Right lobe of liver (tissue), 6 donors: ENCODE data around the gene ZNF521. TPM values are rescaled to one million over a fixed set of nuclear protein-coding genes. Genes with fewer than 3 reads are reported as not detected.

Experiments
- ATAC-seq, 4 donors: fragments of 200-7000 bp; cut with Tn5 transposase; one replicate each; pipeline ENCODE4 v1.9.1; 2020; ENCODE audit warnings: mild to moderate bottlenecking in 4 of 4, moderate library complexity in 4 of 4
- DNase-seq, 3 donors: peaks; one replicate each; pipeline ENCODE4 v3.0.0-alpha.2; 2020
- H3K27ac ChIP-seq, 3 donors: fragments of 200-600 bp; one replicate each; pipeline ENCODE4 v1.8.0; 2022
- H3K27me3 ChIP-seq, 2 donors: fragments of 200-600 bp; one replicate each; pipeline ENCODE4 v1.8.0; 2022
- H3K36me3 ChIP-seq, 4 donors: fragments of 200-600 bp; sonication (generic) in 1 of 4; one replicate each; pipeline versions ENCODE4 v1.5.1 to v1.8.0; 2017 to 2022; ENCODE audit warnings: control low read depth in 1 of 4
- H3K4me1 ChIP-seq, 4 donors: fragments of 200-600 bp; sonication (generic) in 1 of 4; one replicate each; pipeline versions ENCODE4 v1.5.1 to v1.8.0; 2017 to 2022; ENCODE audit warnings: control low read depth in 1 of 4
- H3K4me3 ChIP-seq, 3 donors: fragments of 200-600 bp; one replicate each; pipeline ENCODE4 v1.8.0; 2022
- H3K9me3 ChIP-seq, 4 donors: fragments of 200-600 bp; sonication (generic) in 1 of 4; one replicate each; pipeline versions ENCODE4 v1.5.1 to v1.8.0; 2017 to 2022; ENCODE audit warnings: control low read depth in 1 of 4
- CTCF ChIP-seq, 4 donors: fragments of 200-600 bp in 3 of 4; fragments of 450-650 bp in 1 of 4; IDR thresholded peaks; one replicate each; pipeline versions ENCODE4 v1.5.1 to v1.8.0; 2016 to 2022; ENCODE audit warnings: antibody characterized with exemption in 4 of 4, mild to moderate bottlenecking in 2 of 4
- POLR2A ChIP-seq: fragments of 450-650 bp; IDR thresholded peaks from one replicate; pipeline ENCODE4 v1.6.1; 2017; ENCODE audit warnings: antibody characterized with exemption, mild to moderate bottlenecking
- WGBS: methylation state at CpG from one replicate; pipeline ENCODE4 v1.1.6; 2018; ENCODE audit warnings: low coverage, low lambda C conversion rate; ENCODE audit not compliant: insufficient coverage; ENCODE audit errors: missing lambda C conversion rate; 5-methylcytosine and 5-hydroxymethylcytosine counted together
- intact Hi-C, 2 donors: fragments of 100-400 bp; cut with DNase I; formaldehyde crosslinking; loops; one replicate each; pipeline versions ENCODE4 v1.11.2 to v1.14.1; 2022
- total RNA-seq, 6 experiments: library from RNA; depleted of rRNA in 2 of 6; stranded (reverse); fragments of >200 nt in 2 of 6; fragmentation: NEBNext Ultra II Directional in 3 of 6; extraction: Animal tissue kit (Norgen Biotek cat#: 25700) in 3 of 6; gene quantifications; one replicate each; pipeline versions ENCODE4 v1.1.0 to v1.2.4, GENCODE V29; 2016 to 2023
- donor health status: DM: no; HTN: yes; CAD: no.
- donor health status: DM: no; HTN: no; CAD: no.
- donor health status: DM: no; HTN: no; CAD: no.
- donor health status: DM: no; HTN: yes; CAD: no.
- donor health status: DM: no; HTN: yes; CAD: no.

ZNF521 gene
- total RNA-seq, 6 experiments from 2014 or later, result 0.31 to 2.9 (median 1.3) TPM

GRCh38 chr18:25341831-25342230 is 10.1 kb downstream of the ZNF521 start:
- Histone ChIP-seq H3K9me3 (no peaks in the 10 kb centered on the region), H3K27ac (no peak overlapping the region), H3K4me1 (no peaks in the 10 kb centered on the region), H3K4me3 (no peak overlapping the region), H3K27me3 (peaks cover 0 to 3% of the 10 kb centered on the region in 2 donors), H3K36me3 (no peaks in the 10 kb centered on the region)
- WGBS, result 36% methylated on average over 2 of the region's 2 CpGs
- TF ChIP-seq CTCF (IDR thresholded peaks at IDR 0.05), result no peak
- no peak for TF ChIP-seq POLR2A
- ATAC-seq (no peak), DNase-seq (no peak)
- intact Hi-C loops, result no loop called here

- H3K4me3 ChIP-seq, result no peak overlapping the region
- no peaks in the 10 kb centered on the region for H3K9me3 ChIP-seq
- ATAC-seq (no peak), DNase-seq (no peak)
- 44% methylated on average over 3 of the region's 3 CpGs for WGBS
- intact Hi-C loops, result no loop called here
- peaks cover 0 to 3% of the 10 kb centered on the region in 2 donors for H3K27me3 ChIP-seq
- no peak overlapping the region for H3K27ac ChIP-seq
- no peak for TF ChIP-seq POLR2A
- no peak for TF ChIP-seq CTCF (IDR thresholded peaks at IDR 0.05)
- H3K4me1 ChIP-seq, result no peaks in the 10 kb centered on the region
- H3K36me3 ChIP-seq, result no peaks in the 10 kb centered on the region
Measured at GRCh38 chr18:25340762-25341161, 11.2 kb downstream of the ZNF521 start.

GRCh38 chr18:25335676-25336075 is 16.3 kb downstream of the ZNF521 start:
- no peak for TF ChIP-seq CTCF (IDR thresholded peaks at IDR 0.05)
- intact Hi-C loops, result no loop called here
- no peak overlapping the region for H3K27ac ChIP-seq
- no peak overlapping the region for H3K4me3 ChIP-seq
- WGBS, result 78% methylated on average over 6 of the region's 6 CpGs
- ATAC-seq (no peak), DNase-seq (no peak)
- H3K27me3 ChIP-seq, result no peaks in the 10 kb centered on the region
- no peaks in the 10 kb centered on the region for H3K4me1 ChIP-seq
- no peaks in the 10 kb centered on the region for H3K36me3 ChIP-seq
- no peaks in the 10 kb centered on the region for H3K9me3 ChIP-seq

GRCh38 chr18:25335062-25335461 is 16.9 kb downstream of the ZNF521 start:
- H3K9me3 ChIP-seq, result no peaks in the 10 kb centered on the region
- TF ChIP-seq CTCF (IDR thresholded peaks at IDR 0.05) (no peak), POLR2A (no peak)
- DNase-seq, result no peak
- ATAC-seq, result no peak
- intact Hi-C loops, result no loop called here
- no peak overlapping the region for H3K4me3 ChIP-seq
- no peak overlapping the region for H3K27ac ChIP-seq
- no peaks in the 10 kb centered on the region for H3K27me3 ChIP-seq
- WGBS, result 53% methylated on average over 3 of the region's 3 CpGs
- H3K4me1 ChIP-seq, result no peaks in the 10 kb centered on the region
- H3K36me3 ChIP-seq, result no peaks in the 10 kb centered on the region

- intact Hi-C loops, result no loop called here
- H3K27me3 ChIP-seq, result no peaks in the 10 kb centered on the region
- 72% methylated on average over 2 of the region's 2 CpGs for WGBS
- H3K4me3 ChIP-seq, result no peak overlapping the region
- H3K4me1 ChIP-seq, result no peaks in the 10 kb centered on the region
- H3K9me3 ChIP-seq, result no peaks in the 10 kb centered on the region
- H3K36me3 ChIP-seq, result no peaks in the 10 kb centered on the region
- no peak for ATAC-seq
- DNase-seq, result no peak
- TF ChIP-seq POLR2A (no peak), CTCF (IDR thresholded peaks at IDR 0.05) (no peak)
- H3K27ac ChIP-seq, result no peak overlapping the region
Measured at GRCh38 chr18:25334588-25334987, 17.4 kb downstream of the ZNF521 start.
